GM18511 (cell line): ENCODE measurements around the gene UNC45B.
"Not testable (repeated sequence)": the region's sequence is repeated elsewhere in the genome, so short reads cannot be mapped to it uniquely, and the experiment has no call there.

Experiments used
- ATAC-seq: cut with Tn5 transposase; IDR thresholded peaks from one replicate; pipeline ENCODE4 v1.9.1; 2021; ENCODE audit warnings: mild to moderate bottlenecking, moderate library complexity; ENCODE audit not compliant: unreplicated experiment

Gene UNC45B

DNA sequence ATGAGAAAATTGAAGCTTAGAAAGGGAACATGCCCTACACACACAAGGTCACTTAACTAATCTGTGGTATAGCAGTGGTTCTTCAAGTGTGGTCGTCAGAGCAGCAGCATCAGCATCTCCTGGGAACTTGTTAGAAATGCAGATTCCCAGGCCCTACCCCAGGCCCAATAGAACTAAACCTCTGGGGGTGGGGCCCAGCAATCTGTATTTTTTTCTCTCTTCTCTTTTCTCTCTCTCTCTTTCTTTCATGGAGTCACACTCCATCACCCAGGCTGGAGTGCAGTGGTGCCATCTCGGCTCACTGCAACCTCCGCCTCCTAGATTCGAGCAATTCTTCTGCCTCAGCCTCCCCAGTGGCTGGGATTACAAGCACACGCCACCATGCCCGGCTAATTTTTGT lies 9.4 kb upstream of the UNC45B start:
- ATAC-seq: no peak

- peak; percentile 73 for ATAC-seq
These were observed 5.7 kb upstream of the UNC45B start, which contains the start of gene NLE1 for GRCh38 chr17:35141681-35142466. NLE1 (minus strand) TSS chr17:35142303; CDS start chr17:35142275, 28 bp downstream.

GRCh38 chr17:35142467-35142796 lies 5.2 kb upstream of the UNC45B start:
- no peak for ATAC-seq

GRCh38 chr17:35144840-35145239 lies 2.8 kb upstream of the UNC45B start:
- no peak for ATAC-seq

GRCh38 chr17:35146214-35146833 lies 1.3 kb upstream of the UNC45B start:
- ATAC-seq: no peak

GRCh38 chr17:35148144-35148543 lies 527 bp downstream of the UNC45B start:
- ATAC-seq: no peak

GRCh38 chr17:35149941-35150340 lies 2.3 kb downstream of the UNC45B start:
- ATAC-seq: no peak

GRCh38 chr17:35151080-35151479 lies 3.5 kb downstream of the UNC45B start:
- not testable (repeated sequence) for ATAC-seq

DNA sequence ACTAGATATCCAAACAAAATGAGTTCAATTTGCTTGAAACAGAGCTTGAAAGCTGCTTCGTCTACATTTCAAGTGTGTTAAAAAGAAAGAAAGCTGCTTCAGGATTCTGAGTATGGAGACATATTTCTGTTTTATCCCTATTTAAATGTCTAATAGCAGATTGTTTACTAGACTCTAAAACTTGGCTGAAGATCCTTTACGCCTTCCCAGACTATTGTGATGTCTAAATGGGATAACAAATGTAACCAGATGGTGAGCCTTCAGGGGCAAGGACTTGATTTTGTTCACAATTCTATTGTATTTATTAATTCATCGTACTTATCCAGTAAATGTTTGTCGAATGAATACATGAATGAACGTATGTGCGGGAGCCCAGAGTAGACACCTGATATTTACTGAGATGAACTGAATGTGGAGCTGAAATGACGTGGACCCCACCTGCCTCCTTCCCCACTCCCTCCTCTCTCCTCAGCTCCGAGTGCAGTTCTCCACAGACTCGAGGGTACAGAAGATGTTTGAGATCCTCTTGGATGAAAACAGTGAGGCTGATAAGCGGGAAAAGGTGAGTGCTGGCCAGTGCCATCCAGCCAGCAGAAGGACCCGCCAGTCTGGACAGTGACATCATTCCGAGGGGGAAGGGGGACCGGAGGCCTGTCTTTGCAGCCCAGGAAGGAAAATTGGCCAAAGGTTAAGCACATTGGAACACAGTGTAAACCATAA lies 5.0 kb downstream of the UNC45B start:
- no peak for ATAC-seq

DNA sequence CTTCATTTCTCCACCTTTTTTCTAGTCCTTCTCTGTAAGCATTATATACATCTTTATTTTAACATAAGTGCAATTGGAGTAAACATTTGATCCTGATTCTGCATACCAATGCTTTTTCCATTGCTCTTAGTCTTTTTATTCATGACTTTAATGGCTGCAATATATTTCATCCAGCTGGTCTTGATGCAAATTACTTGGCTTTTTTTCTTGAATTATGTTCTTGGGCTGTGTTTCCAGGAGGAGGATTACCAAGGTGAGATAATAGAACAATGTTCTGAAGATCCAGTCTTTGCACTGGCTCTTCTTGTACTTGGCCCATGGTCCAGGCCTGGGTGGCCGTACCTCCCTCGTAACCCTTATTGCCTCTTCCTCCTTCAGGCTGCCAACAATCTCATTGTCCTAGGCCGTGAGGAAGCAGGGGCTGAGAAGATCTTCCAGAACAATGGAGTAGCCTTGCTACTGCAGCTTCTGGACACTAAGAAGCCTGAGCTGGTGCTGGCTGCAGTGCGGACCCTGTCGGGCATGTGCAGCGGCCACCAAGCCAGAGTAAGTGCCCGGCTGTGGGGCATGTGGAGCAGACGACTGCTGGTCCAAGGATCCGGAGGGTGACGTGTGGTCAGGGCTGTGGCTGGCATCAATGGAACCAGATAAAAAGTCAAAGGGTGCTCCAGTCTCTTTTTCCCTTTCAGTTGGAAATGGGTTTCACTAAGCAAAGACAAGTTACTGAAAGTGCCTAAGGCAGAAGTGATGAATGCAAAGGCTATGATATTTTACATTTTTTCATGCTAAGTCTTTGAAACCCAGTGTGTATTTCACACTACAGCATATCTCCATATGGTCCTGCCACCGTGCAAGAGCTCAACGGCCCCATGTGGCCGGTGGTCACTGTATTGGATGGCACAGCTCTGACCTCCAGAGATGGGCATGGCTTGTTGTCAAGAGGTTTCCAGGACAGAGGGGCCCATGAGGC lies 6.9 kb downstream of the UNC45B start:
- ATAC-seq: no peak

GRCh38 chr17:35155246-35155645 lies 7.6 kb downstream of the UNC45B start:
- ATAC-seq: no peak

GRCh38 chr17:35159940-35160339 lies 12.3 kb downstream of the UNC45B start:
- ATAC-seq: no peak

DNA sequence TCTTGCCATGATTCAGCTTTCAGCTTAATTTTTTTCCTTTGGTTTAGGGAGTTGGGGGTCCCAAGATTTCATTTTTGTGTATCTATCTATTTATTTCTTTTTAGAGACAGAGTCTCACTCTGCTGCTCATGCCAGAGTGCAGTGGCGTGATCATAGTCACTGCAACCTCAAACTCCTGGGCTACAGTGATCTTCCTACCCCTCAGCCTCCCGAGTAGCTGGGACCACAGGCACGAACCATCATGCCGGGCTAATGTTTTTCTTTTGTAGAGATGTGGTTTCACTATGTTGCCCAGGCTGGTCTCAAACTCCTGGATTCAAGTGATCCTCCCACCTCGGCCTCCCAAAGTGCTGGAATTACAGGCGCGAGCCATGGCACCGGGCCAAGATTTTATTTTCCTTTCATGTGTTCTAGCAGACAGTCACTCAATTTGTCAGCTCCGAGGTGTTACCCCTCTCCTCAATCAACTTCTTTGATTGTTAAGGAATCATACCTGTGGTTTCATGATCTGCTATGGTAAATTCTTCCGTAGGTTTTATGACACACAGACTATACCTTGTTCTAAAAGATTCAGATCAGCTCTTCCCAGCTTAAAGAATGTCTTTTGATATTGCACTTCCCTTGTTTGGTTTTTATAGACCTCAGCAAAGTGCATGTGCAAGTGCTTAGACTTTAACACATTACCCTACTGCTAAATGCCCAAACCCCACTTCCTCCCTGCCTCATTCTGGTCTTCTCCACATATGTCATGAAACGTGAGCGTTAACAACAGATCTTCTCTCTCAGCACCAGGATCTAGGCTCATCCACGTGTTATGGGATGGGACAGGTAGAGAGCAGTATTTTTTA lies 13.0 kb downstream of the UNC45B start:
- no peak for ATAC-seq

GRCh38 chr17:35161281-35161761 lies 13.7 kb downstream of the UNC45B start:
- ATAC-seq: no peak

DNA sequence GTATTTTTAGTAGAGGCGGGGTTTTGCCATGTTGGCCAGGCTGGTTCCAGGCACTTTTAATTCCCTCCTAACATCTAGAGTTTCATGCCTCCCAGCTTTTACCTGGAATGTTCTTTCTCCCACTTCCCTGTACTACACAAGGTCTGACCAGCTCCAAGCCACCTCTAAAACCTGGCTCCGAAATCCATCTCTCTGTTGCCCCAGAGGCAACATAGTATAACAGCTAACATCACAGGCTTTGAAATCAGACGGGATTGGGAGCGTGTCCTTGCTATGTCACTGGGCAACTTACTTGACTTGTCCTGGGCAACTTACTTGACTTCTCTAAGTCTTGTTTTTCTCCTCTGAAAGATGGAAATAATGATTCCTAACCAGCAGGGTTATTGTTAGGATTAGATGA lies 15.1 kb downstream of the UNC45B start:
- ATAC-seq: no peak

DNA sequence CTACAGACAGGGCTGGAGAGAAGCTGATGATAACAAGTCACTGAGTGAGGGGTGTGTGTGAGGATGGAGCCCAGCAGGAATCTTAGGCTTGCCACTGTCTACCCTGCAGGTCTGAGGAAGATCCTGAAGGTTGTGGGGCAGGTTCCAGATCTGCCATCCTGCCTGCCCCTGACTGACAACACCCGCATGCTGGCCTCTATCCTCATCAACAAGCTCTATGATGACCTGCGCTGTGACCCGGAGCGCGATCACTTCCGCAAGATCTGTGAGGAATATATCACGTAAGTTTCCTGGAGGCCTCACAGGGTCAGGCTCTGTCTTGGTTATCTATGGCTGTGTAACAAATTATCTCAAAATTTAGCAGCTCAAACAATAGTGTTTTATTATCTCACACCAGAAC lies 16.3 kb downstream of the UNC45B start:
- ATAC-seq: no peak

- no peak for ATAC-seq
These were observed 17.1 kb downstream of the UNC45B start for GRCh38 chr17:35164716-35165115.

GRCh38 chr17:35166526-35166925 lies 18.9 kb downstream of the UNC45B start:
- ATAC-seq: no peak

DNA sequence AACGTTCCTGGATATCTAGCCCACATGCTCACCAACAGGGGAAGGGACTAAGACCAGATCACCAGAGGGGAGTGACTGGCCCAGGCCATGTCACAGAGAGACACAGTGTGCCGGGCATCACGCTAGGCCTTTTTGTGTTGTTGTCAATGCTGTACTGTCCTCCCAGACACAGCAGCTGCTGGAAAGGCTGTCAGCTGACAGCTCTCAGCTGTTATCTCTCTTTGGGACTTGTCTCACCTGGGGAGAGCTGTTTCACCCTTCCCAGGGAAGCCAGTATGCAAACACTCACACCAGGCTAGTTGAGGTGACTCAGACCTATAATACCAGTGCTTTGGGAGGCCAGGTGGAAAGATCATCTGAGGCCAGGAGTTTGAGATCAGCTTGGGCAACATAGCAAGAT lies 19.4 kb downstream of the UNC45B start:
- no peak for ATAC-seq

DNA sequence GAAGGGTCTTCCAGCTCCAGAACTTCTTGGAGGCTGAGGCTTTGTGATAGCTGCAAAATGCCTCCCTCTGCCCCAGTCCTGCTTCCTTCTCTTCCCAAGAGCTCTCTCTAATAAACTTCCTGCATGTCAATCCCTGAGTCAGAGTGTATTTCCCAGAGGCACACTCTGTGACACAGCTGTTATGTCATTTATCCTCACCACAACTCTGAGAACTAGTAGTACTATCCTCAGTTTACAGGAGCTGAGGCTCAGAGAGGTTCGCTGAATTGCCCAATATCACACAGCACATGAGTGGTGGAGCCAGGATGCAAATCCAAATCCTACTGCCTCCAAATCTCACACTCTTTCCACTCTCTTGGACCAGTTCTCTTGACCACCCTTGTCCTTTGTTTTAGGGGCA lies 20.0 kb downstream of the UNC45B start:
- ATAC-seq: no peak
